Anterior cingulate cortex (tissue), 58 donors: Measurements from ENCODE around the gene NCAPG.
A peak's percentile ranks its signal among the peaks of the same experiment; 100 is the strongest.

Source experiments
- DNase-seq, 58 donors: peaks; one replicate each; lab custom pipeline; 2025; lab: John Stamatoyannopoulos, UW

Gene NCAPG

DNA sequence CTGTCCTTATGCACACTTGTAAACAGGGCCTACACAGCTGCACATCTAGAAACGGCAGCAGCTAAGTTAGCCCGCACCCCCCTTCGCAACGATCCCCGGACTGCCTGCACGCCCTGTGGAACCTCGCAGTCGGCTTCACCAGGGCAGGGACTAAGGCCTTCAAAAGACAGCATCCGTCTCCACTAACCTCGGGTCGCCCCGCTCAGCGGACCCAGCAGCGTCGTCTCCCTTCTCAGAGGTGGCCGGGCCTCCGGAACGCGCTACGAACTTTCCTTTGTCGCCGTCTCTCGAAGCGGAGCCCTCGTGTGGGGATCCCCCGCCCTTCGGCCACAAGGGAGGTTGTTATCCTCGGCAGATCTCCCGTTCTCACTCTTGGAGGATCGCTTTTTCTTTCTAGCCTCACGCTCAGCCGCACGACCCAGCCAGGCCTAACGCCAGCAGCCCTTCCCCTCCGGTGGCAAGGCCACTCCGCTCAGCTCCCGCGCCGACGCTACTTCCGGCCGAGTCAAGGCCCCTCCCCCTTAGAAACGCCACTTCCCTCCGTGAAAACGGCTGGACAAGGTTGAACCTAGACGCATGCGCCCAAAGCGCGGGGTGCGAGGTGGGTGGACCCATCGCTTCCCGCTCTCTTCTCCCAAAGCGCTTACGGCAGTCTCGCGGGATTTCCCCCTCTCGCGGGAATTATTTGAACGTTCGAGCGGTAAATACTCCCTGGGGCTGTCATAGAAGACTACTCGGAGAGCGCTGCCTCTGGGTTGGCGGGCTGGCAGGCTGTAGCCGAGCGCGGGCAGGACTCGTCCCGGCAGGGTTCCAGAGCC is at the start of gene NCAPG, which contains the start of gene DCAF16:
TSS of gene NCAPG (plus strand) at position 720 of the 818 bp plus-strand sequence. CDS start 99 bp downstream, outside the sequence.
TSS of gene DCAF16 (minus strand) at position 498 of the 818 bp plus-strand sequence. CDS start 6,616 bp downstream, outside the sequence.
- peak; percentile 85 to 100 (median 98) for DNase-seq

GRCh38 chr4:17761062-17761461 is 49.7 kb upstream of the NCAPG start:
- no peak for DNase-seq

DNA sequence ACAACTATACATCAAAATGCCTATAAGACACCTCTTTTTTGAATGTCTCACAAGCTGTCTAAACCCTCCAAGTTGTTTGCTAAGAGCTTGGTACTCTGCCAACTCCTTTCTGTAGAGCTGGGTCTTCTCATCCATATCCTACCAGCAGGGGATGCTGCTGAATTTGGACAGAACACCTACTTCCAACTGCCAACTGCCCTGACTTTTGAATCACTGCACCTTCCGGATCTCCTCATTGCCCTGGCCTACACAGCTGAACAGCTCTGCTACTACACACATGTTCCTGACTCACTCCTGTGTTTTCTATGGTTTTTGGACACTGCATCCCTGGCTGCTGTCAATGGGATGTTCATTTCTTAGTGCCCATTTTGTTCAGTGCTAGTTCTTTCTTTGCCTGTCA is 48.1 kb upstream of the NCAPG start:
- no peak for DNase-seq

GRCh38 chr4:17763416-17763815 is 47.4 kb upstream of the NCAPG start:
- no peak for DNase-seq

DNA sequence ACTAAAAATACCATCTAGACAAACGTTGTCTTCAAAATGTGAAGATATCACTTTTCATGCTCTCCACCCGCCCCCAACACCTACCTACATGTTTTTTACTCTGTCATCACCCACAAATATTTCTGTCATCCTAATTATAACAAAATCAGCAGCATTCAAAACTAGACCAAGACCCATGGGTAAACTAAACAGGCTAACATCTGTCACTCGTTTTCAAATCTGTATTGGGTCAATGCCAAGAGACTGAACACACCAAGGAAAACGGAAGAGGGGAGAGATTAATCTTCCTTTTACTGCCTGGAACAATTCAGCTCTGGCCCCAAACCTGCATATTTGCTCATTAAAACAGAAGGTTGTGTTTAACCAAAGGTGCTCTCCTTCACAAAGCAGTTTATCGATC is 46.8 kb upstream of the NCAPG start:
- DNase-seq, result no peak

- DNase-seq, result no peak
These were observed 45.1 kb upstream of the NCAPG start for GRCh38 chr4:17765514-17766286.

DNA sequence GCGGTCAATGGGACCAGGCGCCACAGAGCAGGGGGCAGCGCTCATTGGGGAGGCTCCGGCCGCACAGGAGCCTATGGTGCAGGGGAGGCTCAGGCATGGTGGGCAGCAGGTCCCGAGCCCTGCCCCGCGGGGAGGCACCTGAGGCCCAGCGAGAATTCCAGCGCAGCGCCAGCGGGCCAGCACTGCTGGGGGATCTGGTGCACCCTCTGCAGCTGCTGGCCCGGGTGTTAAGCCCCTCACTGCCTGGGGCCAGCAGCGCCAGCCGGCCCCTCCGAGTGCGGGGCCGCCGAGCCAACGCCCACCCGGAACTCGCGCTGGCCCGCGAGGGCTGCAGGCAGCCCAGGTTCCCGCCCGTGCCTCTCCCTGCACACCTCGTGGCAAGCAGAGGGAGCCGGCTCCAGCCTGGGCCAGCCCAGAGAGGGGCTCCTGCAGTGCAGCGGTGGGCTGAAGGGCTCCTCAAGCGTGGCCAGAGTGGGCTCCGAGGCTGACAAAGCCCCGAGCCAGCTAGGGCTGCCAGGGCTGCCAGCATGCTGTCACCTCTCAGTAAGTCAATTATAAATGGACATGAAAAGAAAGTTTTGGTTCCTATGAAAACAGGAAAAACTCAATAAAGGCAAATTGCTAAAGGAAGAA is 43.8 kb upstream of the NCAPG start:
- no peak for DNase-seq

- DNase-seq, result no peak
These were observed 41.2 kb upstream of the NCAPG start for GRCh38 chr4:17769406-17770174.

DNA sequence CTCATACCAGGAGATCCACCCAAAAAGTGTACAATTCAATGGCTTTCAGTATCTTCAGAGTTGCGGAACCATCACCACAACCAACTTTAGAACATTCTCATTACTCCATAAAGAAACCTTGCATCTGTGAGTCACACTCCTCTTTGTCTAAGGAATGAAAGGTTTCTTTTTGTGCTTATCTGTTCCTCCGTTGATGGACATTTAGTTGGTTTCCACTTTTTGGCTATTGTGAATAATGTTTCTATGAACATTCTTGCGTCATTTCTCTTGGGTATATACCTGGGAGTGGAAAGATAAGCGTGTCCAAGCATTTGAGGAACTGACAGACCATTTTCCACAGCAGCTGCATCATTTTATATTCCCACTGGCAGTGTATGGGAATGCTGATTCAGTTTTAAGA is 39.9 kb upstream of the NCAPG start:
- no peak for DNase-seq

DNA sequence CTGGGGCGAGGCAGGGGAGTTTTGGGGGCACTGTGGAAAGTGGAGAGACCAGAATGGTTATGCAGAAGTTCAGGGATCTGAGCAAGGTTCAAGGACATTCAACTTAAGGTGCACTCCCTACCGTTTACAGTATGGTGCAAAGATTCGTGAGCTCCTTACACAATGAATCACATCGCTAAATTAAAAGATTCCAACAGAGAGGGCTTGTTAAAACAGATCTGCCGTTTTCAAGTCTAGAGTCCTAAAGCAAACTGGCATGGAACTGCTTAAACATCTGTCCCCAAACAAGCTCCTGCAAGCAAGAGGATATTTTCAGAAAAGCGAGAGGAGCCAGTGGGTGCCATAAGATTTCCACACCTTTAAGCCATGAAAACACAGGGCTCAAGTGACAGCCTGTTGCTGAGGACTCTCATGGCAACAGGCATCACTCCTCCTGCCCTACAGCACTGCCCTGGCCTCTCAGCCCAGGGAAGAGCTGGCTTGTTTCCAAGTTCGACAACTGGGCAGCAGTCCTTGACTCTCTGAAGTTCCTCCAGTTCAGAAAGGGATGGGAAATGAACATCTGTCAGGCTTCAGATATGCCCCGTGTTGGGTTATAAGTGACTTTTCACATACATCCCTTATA is 39.4 kb upstream of the NCAPG start:
- DNase-seq, result no peak

- DNase-seq, result no peak
These were observed 37.6 kb upstream of the NCAPG start for GRCh38 chr4:17773135-17773698.

DNA sequence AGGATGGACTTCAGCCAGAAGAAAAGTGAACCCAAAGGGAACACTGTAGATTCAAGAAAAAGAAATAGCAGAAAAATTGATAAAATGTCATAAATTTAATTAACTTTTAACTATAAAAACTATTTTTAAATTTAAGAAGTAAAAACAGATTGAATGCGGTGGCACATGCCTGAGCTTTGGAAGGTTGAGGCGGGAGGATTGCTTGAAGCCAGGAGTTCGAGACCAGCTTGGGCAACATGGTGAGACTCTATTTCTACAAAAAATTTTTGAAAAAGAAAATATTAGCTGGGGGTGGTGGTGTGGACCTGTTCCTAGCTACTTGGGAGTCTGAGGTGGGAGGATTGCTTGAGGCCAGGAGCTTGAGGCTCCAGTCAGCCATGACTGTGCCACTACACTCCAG is 32.3 kb upstream of the NCAPG start:
- DNase-seq, result no peak

DNA sequence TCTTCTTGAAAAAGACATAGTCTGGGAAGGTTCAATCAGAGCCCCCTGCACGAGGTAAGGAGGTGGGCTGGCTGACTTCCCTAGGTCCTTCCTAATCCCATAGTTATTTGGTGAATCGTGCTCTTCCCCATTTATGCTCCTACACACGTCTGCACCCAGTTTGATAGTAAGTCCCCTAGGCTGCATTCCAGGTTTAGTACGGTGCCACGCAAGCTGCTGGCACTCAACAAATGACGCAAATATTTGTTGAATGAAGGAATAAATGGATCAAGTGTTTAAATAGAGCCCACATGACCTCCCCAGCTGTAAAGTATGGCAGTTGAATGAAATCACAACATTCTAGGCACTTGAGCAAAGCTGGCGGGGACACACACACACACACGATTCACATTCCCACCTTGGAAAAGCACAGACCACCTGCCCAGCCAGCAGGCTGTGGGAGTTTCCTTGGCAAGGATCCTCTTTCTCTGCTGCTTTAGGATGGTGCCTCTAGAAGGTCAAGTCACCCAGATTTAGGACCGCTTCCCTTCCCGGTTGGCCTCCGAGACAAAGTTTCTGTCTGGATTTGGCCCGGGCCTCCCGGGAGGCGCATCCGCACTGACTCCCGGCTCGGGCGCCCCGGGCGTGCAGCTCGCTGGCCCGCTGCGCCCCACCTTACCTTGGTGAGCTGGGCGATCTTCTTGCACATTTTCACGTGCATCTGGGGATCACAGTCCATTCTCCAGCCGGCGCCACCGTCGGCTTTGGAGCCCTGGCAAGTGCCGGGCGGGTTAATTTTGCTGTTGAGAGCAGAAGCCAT is 30.1 kb upstream of the NCAPG start:
- DNase-seq, result peak in 2 of 58 donors; percentile 16 to 31

DNA sequence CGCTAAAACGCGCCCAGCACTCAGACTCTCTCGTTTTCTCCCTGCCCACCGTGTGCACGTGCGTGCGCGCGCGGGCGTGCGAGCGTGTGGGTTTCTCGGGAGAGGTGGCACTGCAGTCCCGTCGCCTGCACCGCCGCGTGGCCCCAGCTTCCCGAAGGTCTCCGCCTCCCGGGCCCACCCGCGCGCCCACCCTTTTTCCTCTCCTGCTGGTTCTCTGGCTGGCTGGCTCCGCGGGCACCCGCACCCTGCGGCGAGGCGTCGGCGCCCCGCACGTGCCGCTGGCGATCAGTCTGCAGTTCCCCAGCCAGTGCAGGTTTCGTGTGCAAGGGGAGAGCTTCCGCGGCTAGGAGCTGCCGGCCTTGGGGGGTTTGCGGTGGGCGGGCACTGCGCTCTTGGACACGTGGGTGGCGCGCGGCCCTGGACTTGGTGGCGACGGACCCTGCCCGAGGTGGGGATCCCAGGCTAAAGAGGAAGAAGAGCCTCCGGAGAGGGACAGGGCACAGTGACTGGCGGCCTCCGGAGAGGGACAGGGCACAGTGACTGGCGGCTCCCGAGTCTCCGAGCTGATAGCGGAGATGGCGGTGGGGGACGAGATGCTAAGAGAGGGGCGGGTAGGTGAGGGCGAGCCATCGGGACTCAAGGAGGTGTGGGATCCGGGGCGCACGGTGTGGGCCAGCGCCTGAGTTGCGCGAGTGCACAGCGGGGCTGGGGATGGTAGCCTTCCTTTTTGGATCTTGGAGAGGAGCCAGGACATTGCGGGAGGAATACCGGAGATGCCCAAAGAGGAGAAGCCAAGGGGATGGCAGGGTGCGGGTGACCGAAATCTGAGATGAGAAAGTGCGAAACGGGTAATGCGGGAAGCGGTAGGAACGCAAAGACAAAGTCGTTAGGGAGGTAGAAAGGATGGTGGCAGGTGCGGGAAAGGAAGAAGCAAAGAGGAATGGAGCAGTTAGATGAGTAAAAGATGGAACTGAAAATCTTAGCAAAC is 29.2 kb upstream of the NCAPG start, which contains the start of gene FAM184B:
TSS of gene FAM184B (minus strand) at position 322 of the 988 bp plus-strand sequence. CDS start 322 bp downstream, outside the sequence.
- DNase-seq, result peak in 24 of 58 donors; percentile 5 to 62 (median 26)

GRCh38 chr4:17785858-17786257 is 24.9 kb upstream of the NCAPG start:
- no peak for DNase-seq

- DNase-seq, result peak in 1 of 58 donors; percentile 26
These were observed 24.2 kb upstream of the NCAPG start for GRCh38 chr4:17786567-17786966.

GRCh38 chr4:17787315-17787714 is 23.5 kb upstream of the NCAPG start:
- DNase-seq, result no peak
